Astrocyte (in vitro differentiated cells and primary cell): ENCODE measurements around the gene RPP25L. TPM values are rescaled to one million over a fixed set of nuclear protein-coding genes. Genes with fewer than 3 reads are reported as not detected.
A peak's percentile ranks its signal among the peaks of the same experiment; 100 is the strongest.

Source experiments
- DNase-seq: peaks from one replicate; pipeline ENCODE4 v3.0.0-alpha.2; 2010; ENCODE audit warnings: low read depth
- FAIRE-seq: peaks from 2 replicates; lab custom pipeline; 2011; peaks lifted over from hg19 to GRCh38; lab: Jason Lieb, UNC
- H2AFZ ChIP-seq: 2 replicates; pipeline ENCODE4 v1.6.0; 2012; ENCODE audit warnings: low read depth, low read length, inconsistent platforms
- H3K27ac ChIP-seq: 2 replicates; pipeline ENCODE4 v1.5.1; 2011; ENCODE audit warnings: low read depth, low read length, inconsistent platforms
- H3K27me3 ChIP-seq: 2 replicates; pipeline ENCODE4 v1.6.0; 2011; ENCODE audit warnings: low read length, inconsistent platforms; ENCODE audit not compliant: insufficient read depth
- H3K36me3 ChIP-seq: 2 replicates; pipeline ENCODE4 v1.5.1; 2011; ENCODE audit warnings: low read length, inconsistent platforms; ENCODE audit not compliant: insufficient read depth
- H3K4me1 ChIP-seq: 2 replicates; pipeline ENCODE4 v1.5.1; 2011; ENCODE audit warnings: low read length, inconsistent platforms; ENCODE audit not compliant: insufficient read depth
- H3K4me2 ChIP-seq: 2 replicates; pipeline ENCODE4 v1.6.0; 2012; ENCODE audit warnings: low read length, inconsistent platforms
- H3K4me3 ChIP-seq: 2 replicates; pipeline ENCODE4 v1.5.1; 2011; ENCODE audit warnings: low read depth, mild to moderate bottlenecking, low read length, inconsistent platforms; ENCODE audit not compliant: insufficient read depth
- H3K79me2 ChIP-seq: 2 replicates; pipeline ENCODE4 v1.6.0; 2012; ENCODE audit warnings: mild to moderate bottlenecking, low read length, inconsistent platforms; ENCODE audit not compliant: insufficient read depth
- H3K9ac ChIP-seq: 2 replicates; pipeline ENCODE4 v1.6.0; 2012; ENCODE audit warnings: mild to moderate bottlenecking, low read length, inconsistent platforms
- H3K9me3 ChIP-seq: 2 replicates; pipeline ENCODE4 v1.5.1; 2012; ENCODE audit warnings: low read depth, mild to moderate bottlenecking, low read length, inconsistent platforms; ENCODE audit not compliant: insufficient read depth
- H4K20me1 ChIP-seq: 2 replicates; pipeline ENCODE4 v1.6.0; 2012; ENCODE audit warnings: low read length, inconsistent platforms; ENCODE audit not compliant: insufficient read depth
- H3K27ac Mint-ChIP-seq: one replicate; pipeline ENCODE4 v1.8.0; 2021; ENCODE audit warnings: mild to moderate bottlenecking, mixed read lengths; ENCODE audit not compliant: unreplicated experiment
- H3K27me3 Mint-ChIP-seq: one replicate; pipeline ENCODE4 v1.8.0; 2021; ENCODE audit warnings: low read depth, mixed read lengths; ENCODE audit not compliant: unreplicated experiment
- H3K36me3 Mint-ChIP-seq: one replicate; pipeline ENCODE4 v1.8.0; 2021; ENCODE audit warnings: low read depth, mixed read lengths; ENCODE audit not compliant: unreplicated experiment
- H3K4me1 Mint-ChIP-seq: one replicate; pipeline ENCODE4 v1.8.0; 2021; ENCODE audit warnings: low read depth, mixed read lengths; ENCODE audit not compliant: unreplicated experiment
- H3K4me3 Mint-ChIP-seq: one replicate; pipeline ENCODE4 v1.8.0; 2021; ENCODE audit warnings: mild to moderate bottlenecking, moderate library complexity, mixed read lengths; ENCODE audit not compliant: unreplicated experiment
- H3K9me3 Mint-ChIP-seq: one replicate; pipeline ENCODE4 v1.8.0; 2021; ENCODE audit warnings: mild to moderate bottlenecking, mixed read lengths; ENCODE audit not compliant: unreplicated experiment
- CTCF ChIP-seq: IDR thresholded peaks from 2 replicates; pipeline ENCODE4 v1.5.1; 2011; ENCODE audit warnings: low read depth, mild to moderate bottlenecking, inconsistent platforms, low read length, moderate library complexity; ENCODE audit not compliant: insufficient read depth
- EZH2 ChIP-seq: IDR thresholded peaks from 2 replicates; pipeline ENCODE4 v1.6.1; 2012; ENCODE audit warnings: mild to moderate bottlenecking, low read length, inconsistent platforms; ENCODE audit not compliant: insufficient read depth
- total RNA-seq: library from RNA; stranded (reverse); gene quantifications from 2 replicates; pipeline ENCODE4 v1.2.1, GENCODE V29; 2021

RPP25L gene
- total RNA-seq, 1 donor from 2014 or later: 13.9 TPM

DNA sequence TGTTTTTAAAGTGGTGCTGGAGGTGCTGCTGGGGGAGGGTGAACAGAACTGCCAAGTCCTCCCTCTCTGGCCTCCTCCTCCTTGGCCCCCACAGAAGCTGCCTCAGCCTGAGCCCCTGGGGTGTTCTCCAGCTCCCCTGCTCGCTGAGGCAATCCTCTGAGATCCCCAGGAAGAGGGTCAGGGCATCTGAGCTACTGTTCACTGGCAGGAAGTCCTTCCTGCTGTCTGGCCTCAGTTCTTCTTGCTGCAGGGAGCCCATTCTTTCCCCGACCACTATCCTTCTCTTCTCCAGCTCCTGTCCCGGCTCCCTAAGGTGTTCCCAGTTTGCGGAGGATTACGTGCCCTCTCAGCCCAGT, 32.1 kb downstream of the RPP25L start:
- H3K4me1 ChIP-seq: peaks cover 4% of the 10 kb centered on the region
- Mint-ChIP-seq H3K27me3 (peaks cover 42% of the 10 kb centered on the region), H3K27ac (no peak overlapping the region), H3K4me1 (peaks cover 25% of the 10 kb centered on the region), H3K4me3 (no peak overlapping the region), H3K9me3 (peaks cover 2% of the 10 kb centered on the region), H3K36me3 (no peaks in the 10 kb centered on the region)
- no peak overlapping the region for H2AFZ ChIP-seq
- H3K27ac ChIP-seq: no peak overlapping the region
- H4K20me1 ChIP-seq: peaks cover 15% of the 10 kb centered on the region
- H3K4me3 ChIP-seq: no peak overlapping the region
- H3K9ac ChIP-seq: no peak overlapping the region
- no peak for DNase-seq
- H3K27me3 ChIP-seq: peaks cover 69% of the 10 kb centered on the region
- no peak overlapping the region for H3K4me2 ChIP-seq
- TF ChIP-seq CTCF (no peak), EZH2 (no peak)
- H3K9me3 ChIP-seq: no peaks in the 10 kb centered on the region
- no peaks in the 10 kb centered on the region for H3K36me3 ChIP-seq
- no peak for FAIRE-seq
- H3K79me2 ChIP-seq: no peaks in the 10 kb centered on the region

DNA sequence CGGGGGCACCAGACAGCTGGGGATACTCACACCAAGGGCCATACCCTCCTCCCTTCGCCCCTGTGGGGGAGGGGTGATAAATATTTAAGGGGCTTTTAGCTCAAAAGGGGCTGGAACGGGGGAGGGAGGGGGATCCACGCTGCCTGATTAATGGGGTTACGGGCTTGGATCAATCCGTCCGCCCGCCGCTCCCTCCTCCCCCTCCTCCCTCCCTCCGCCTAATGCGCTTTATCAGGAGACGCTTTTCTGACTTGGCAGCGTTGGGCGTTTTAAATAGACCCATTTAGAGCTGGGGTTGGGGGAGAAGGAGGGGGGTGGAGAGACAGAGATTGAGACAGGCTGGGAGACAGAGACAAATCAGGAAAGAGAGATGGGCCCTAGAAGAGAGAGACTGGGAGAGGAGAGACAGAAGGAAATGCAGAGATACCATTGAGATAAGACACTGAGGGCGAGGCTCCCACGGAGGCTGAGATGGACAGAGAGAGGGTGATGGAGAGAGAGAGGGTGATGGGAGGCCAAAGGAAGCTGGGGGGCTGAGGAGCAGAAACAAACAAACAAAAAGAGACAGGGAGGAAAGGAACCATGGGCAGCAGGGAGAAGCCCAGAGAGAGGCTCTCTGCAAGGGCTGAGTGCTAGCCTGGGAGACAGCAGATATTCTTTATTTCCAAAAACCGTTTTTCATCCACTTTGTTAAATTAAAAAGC, 32.6 kb downstream of the RPP25L start:
- H2AFZ ChIP-seq: no peak overlapping the region
- H3K4me1 ChIP-seq: peaks cover 4% of the 10 kb centered on the region
- Mint-ChIP-seq H3K27ac (peak overlapping the region; percentile 8), H3K4me3 (peak overlapping the region; percentile 23), H3K4me1 (peaks cover 25% of the 10 kb centered on the region), H3K9me3 (no peaks in the 10 kb centered on the region), H3K27me3 (peaks cover 37% of the 10 kb centered on the region), H3K36me3 (no peaks in the 10 kb centered on the region)
- H3K9ac ChIP-seq: no peak overlapping the region
- H4K20me1 ChIP-seq: peaks cover 15% of the 10 kb centered on the region
- peaks cover 64% of the 10 kb centered on the region for H3K27me3 ChIP-seq
- H3K79me2 ChIP-seq: no peaks in the 10 kb centered on the region
- no peak for TF ChIP-seq CTCF
- no peak for TF ChIP-seq EZH2
- no peaks in the 10 kb centered on the region for H3K9me3 ChIP-seq
- no peak overlapping the region for H3K4me3 ChIP-seq
- H3K36me3 ChIP-seq: no peaks in the 10 kb centered on the region
- DNase-seq (no peak), FAIRE-seq (no peak)
- no peak overlapping the region for H3K27ac ChIP-seq
- no peak overlapping the region for H3K4me2 ChIP-seq
